Ammon's horn (tissue), 1 donor: ENCODE results near the gene PRF1.
"Not testable (repeated sequence)": the region's sequence is repeated elsewhere in the genome, so short reads cannot be mapped to it uniquely, and the experiment has no call there.

Source experiments
- DNase-seq: peaks from one replicate; pipeline ENCODE4 v3.0.0-alpha.2; 2016; ENCODE audit warnings: low spot score

Gene PRF1

DNA sequence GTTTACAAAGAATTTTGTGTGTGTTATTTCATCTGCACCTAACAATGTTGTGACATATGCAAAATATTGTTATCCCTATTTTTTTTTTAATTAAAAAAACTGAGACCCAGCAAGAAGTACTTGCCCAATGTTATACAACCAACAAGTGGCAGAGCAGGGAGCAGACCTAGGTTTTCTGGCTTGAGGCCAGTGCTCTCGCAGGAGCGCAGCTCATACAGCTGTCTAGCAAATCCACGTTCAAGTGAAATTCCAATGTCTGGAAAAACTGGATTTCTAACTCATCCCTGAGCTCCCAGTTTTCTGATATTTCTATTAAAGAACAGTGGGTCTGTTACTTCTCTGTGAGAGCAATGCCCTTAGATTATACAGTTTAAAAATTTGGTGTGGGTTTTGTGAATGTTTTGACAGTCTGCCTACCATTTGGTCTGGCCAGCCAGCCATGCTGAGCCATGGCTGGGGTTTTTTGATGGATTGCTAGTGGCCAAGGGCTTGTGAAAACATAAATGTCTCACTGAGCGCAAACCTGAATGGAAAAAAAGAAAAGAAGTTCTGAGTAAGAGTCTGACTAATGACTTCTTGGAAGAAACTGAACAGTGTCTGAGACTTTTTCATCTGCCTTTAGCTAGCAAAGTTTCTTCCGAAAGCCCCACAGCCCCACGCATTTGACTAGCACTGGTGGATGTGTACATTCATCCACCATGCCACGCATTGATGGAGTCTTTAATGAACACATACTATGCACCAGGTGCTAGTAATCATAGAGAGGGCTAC is 15.4 kb upstream of the PRF1 start:
- no peak for DNase-seq

DNA sequence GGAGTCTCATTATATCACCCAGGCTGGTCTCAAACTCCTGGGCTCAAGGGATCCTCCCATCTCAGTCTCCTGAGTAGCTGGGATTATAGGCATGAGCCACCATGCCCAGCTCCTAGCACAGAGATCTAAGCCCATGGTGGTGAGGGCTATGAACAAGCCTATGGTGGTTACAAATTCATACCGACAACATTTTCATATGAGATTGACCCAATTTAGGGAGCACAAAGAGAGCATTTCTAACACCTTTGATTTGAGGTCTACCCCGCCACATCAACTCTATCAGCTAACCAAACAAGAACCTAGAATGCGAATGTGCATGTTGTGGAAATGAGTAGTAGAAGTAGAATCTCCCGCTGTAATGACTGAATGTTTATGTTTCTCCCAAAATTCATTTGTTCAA is 14.2 kb upstream of the PRF1 start:
- no peak for DNase-seq

DNA sequence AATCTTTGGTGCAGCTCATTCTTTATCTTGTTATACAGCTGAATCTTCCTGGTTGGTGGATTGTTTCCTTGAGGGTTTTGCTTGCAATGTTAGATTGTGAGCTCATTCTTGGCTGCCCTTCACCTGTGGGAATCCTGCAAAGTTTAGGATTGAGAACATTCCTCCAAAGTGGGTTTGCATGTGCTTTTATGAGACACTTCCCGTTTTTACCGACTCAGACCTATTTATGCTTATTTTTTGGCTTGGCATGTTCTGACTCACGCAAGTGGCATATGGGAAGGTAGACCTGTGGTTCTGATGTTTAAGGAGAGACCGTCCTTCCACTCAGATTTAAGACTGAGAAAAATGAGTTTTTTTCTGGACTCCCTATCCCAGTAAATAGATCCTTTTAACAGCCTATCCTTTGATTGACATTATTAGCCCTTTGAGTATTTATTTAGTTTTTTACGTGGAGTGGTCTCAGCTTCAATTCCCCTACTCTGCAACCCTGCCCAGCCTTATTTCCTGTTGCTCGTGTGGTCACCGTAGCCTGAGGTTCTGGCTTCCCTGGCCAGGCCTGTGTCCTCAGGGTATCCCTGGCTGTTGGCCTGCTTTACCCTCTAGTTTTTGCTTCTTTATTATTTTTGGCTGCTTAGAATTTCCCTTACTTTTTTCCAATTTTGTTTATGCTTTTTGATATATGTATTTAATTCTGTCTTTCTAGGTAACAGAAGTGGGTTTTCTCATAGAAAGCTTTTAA is 13.4 kb upstream of the PRF1 start:
- DNase-seq, result no peak

DNA sequence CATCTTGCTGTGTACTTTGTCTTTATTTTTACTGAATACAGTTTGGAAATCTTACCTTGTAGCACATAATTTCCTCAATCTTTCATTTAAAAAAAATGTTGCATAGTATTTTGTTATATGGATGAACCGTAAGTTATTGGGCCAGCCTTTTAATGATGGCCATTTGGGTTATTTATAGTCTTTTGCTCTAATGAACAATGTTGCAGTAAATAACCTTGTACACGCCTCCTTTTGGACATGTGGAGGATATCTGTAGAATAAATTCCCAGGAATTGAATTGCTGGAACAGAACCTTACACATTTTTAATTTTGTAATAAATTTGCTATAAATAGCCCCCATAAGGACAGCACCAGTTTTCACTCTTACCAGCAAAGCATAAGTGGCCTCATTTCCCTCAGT is 12.7 kb upstream of the PRF1 start:
- DNase-seq, result no peak

DNA sequence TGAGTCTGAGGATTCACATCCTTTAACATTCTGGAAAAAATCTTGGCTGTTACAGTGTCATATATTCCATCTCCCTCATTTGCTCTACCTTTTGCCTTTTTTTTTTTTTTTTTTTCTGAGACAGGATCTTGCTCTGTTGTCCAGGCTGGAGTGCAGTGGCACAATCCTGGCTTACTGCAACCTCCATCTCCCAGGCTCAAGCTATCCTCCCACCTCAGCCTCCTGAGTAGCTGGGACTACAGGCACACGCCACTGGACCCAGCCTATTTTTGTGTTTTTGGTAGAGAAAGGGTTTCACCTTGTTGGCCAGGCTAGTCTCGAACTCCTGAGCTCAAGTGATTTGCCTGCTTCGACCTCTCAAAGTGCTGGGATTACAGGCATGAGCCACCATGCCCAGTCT is 11.8 kb upstream of the PRF1 start:
- DNase-seq, result not testable (repeated sequence)

DNA sequence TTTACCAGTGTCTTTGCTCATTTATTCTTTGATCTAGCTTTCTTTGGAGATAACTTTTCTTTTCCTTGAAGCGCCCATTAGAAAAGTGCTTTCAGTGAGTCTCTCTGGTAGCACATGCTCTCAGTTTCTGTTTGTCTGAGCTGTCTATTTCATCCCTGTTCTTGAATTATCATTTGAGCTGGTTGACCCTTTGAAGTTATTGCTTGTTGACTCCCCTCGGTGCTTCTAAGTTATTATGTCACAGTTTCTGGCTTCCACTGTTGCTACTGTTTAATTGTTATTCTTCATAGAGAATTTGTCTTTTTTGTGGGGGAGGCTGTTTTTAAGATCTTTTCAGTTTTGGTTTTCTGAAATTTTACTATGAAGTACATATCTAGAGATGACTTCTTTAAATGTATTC is 11.4 kb upstream of the PRF1 start:
- no peak for DNase-seq

DNA sequence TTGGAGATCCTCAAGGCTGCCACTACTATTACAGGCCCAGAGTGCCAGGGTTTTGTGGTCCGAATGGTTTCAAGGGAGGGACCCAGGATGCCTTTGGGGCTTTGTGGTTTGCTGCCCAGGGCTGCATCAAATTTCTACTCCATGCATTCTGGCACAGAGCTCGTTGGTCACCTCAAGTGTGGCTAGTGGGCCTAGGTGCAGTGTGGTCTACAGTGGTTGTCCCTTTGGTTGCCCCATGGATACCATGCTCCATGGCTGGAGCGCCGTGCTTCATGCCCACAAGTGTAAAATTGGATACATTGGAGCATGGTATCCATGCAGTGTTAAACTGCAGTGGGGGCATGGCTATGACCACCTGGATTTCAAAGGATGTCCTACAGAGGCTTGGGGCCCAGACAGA is 5.4 kb upstream of the PRF1 start:
- no peak for DNase-seq

DNA sequence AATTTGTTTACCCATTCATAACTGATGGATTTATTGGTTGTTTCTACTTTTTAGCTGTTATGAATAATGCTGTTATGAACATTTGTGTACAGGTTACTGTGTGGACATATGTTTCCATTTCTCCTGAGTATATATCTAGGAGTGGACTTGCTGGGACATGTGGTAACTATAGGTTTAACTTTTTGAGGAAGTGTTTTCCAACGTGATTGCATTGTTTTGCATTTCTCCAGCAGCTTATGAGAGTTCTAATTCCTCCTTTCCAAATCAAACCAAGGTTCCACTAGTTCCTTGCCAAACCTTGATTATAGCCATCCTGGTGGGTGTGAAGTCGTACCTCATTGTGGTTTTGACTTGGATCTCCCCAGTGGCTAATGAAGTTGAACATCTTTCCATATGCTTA is 2.6 kb upstream of the PRF1 start:
- DNase-seq, result no peak

DNA sequence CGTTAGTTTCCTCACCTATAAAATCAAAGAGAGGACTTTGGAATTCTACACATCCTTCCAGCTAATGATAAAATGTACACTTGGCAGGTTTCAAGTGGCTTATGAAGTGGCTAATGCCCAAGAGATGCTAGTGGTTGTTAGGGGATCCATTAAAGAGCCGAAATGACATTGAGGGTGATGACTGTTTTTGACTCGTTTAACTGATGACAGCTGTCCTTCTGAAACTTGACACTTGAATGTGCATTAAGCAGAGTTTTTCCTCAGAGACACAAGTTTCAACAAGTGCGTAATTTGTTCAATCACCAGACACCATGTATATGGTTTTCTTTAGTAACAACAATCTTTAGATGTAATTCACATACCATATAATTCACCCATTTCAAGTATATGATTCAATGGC is 1.6 kb upstream of the PRF1 start:
- no peak for DNase-seq

DNA sequence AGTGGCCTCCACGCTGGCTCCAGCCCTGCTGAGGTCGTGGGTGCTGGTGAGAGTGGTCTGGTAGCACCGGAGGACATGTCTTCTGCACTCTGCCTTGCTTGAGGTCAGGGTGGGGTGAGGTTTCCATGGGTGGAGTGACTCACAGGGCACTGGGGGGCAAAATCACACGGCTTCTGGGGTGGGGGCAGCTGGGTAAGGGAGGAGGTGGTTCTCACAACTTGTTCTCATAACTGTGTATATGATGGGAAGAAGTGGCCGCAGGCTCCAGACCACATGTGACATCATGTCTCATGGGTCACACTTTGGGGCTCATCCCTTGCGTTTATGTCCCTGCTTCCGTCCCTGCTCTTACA is 884 bp upstream of the PRF1 start:
- no peak for DNase-seq

DNA sequence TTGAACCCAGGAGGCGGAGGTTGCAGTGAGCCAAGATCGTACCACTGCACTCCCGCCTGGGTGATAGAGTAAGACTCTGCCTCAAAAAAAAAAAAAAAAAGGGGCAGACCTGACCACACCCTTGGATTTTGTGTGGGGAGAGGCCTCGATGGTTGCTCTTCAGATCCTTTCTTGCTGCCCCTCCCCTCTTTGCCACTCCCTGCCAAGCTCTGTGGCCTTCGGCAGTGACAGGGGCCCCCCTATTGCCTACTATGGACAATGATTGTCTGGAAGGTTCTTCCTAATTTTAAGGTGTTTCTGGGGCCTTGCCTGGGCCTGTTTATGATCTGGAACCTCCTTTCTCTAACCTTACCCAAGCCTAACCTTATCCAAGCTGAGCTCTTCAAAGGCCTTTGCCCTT is 795 bp downstream of the PRF1 start:
- no peak for DNase-seq

DNA sequence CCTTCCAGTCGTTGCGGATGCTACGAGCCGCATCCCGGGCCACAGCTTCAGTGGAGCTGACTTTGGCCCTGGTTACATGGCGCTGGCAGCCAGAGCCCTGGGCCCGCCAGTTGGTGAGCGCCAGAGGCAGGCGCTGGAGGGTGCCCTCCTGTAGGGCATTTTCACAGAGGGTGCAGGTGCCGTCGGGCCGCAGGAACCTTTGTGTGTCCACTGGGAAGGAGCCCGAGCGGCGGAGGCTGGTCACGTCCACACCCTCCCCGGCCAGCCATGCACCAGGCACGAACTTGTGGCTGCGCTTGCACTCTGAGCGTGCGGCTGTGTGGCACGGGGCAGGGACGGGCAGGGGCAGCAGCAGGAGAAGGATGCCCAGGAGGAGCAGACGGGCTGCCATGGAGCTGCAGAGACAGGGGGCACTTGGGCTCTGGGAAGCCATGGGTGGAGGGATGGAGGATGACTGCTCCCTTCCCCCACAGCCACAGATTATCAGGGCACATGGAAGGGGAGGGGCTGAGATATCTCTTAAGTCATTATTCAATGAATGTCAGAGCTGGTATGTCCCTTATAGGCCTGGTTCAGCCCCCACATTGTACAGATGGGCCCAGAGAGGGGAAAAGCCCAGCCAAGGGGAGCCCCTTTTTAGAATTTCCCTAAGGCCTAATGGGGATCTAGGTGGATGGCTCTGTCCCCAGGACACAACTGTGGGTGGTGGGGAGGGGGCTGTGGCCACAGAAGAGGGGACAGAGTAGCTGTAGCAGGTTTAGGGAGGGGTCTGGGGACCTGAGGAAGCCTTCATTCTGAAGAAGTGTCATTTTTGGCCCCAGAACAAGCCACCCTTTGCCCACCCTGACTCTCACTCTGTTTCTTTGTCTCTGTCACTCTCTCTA is 1.8 kb downstream of the PRF1 start:
- DNase-seq, result no peak

DNA sequence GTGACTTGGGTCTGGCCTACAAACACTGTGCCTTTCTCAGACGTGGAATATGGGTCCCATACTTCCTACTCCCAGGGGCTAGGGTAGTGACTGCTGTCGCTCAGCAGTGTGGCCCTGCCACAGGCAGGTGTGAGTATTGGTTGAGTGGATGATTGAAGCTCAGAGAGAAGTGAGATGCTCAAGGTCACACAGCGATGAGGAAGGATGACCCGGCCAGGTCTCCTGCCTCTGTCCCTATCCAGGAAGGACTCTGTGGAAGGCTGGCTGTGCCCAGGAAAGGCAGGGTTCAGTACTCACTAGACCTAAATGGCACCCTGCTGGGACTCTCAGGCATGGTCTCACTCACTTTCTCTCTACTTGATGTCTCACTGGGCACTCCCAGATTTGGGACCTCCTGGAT is 2.8 kb downstream of the PRF1 start:
- DNase-seq, result no peak

DNA sequence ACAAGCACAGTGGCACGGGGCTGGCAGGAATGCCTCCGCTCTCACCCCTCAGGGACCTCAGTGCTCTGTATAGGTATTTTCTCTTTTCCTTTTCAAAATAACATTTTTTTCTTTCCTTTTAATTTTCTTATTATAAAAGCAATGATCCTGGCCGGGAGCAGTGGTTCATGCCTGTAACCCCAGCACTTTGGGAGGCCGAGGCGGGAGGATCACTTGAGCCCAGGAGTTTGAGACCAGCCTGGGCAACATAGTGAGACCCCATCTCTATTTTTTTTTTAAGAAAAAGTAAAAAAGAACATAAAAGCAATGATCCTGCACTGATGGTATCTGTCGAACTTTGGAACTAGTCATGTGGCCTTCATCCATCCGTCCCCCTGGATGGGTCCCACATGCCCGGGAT is 3.2 kb downstream of the PRF1 start:
- no peak for DNase-seq

DNA sequence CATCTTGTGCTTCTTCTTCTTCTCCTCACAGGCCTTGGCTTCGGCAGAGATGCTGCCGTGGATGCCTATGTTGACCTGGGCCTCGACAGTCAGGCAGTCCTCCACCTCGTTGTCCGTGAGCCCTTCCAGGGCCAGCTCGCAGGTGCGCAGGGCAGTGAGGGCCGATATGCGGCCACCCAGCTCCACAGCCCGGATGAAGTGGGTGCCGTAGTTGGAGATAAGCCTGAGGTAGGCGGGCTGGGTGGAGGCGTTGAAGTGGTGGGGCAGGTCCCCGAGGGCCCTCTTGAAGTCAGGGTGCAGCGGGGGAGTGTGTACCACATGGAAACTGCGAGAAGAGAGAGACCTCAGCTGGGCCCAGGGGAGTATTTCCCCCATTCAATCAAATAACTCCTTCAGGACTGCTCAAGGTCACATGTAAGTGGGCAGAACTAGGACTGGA is 3.7 kb downstream of the PRF1 start:
- no peak for DNase-seq

DNA sequence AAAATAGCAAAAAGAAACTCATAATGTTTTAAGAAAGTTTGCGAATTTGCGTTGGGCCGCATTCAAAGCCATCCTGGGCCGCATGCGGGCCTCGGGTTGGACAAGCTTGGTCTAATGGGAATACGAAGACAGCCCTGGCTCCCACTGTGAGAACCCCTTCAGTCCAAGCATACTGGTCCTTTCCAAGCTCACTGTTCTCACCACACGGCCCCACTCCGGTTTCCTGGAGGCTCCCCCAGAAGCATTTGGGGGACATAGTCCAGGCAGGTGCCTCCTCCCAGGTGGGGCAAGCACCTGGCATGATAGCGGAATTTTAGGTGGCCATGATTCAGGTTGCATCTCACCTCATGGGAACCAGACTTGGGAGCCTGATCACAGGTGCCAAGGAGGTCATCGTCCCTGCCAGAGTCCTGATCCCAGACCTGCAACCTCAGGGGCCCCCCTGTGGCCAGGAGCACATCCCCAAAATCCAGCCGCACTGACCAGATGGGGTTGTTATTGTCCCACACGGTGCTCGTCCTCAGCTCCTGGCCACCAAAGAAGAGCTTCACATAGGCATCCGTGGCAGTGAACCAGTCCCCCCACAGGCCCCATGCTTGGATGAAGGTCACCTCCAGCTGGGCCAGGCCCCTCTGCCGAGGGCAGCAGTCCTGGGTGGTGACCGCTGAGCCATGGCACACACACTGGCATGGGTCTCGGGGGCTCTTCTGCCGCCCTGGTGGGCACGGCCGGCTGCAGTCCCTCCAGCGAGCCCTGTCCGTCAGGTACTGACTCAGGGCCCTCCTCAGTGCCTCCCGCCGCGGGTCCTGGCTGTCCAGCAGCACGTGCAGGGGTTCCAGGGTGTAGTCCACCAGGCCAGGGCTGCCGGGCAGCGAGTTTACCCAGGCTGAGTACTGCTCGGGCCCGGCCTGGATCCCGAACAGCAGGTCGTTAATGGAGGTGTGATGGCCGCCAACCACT is 4.4 kb downstream of the PRF1 start:
- no peak for DNase-seq

DNA sequence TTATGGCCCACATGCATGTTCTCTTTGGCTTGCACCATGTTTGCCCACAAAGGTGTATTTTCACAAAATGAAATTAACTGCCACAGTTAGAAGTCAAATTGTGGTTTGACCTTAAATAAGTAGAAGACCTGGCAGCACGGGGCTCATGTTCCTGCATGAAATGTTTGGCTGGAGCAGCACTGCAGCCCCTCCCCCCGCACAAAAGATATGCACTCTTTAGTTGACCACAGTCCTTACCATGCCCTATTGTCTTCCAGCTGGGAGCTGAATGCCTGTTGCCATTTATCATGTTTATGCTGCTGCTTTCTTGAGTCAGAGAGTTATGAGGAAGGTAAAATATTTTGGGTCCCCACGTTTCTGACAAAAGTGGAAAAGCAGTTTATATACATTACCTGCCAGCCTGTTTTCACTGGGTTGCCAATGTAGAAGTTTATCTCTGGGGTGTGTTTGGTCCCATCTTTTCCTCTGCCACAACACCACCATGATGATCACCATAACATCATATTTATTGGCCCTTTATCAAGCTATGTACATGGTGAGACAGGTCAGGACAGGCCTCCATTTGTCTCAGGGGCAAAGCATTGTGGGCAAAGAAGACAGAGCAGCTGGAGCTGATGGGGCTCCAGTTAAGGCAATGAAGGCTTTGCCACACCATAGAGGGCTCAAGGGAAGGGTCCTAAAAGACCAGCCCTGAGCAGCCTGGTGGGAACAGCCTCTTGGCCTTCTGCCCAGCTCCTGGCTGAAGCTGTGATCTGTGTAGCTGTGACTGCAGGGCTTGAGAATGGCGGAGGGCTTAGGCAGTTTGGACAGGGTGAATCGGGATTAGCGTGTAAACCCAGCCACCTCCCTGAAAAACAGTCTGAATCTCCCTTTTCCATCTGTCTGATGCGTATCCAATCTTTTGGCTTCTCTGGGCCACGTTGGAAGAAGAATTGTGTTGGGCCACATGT is 5.4 kb downstream of the PRF1 start:
- no peak for DNase-seq

DNA sequence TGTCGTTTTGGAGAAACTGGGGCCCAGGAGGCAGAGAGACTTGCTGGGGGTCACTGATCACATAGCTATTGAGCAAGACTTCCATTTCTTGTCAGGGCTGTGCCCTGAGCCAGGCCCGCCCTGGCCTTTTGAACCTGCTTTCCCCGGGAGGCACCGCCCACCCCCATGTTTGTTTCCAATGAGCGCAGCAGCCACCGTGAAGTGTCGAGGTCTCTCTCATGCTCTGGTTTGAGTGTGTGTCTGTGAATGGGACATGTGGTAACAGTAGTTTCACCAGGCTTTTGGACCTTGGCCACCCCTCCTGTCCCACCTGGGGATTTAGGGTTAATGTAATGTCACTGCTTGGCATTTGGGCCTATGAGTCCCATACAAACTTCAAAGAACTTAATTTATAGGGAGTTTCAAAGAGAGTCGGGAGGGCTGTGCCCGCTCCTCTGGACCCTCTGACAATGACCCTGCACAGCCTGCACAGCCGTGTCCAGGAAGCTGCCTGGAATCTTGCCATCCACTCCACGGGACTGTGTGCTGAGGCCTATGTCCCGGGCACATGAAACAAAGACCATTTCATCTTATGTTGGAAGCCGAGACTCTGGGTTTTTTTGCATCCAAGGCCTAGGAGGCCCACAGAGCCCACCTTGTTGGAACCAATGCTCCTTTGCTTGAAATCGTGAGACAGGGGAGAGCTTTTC is 6.3 kb downstream of the PRF1 start:
- DNase-seq, result peak; percentile 81

DNA sequence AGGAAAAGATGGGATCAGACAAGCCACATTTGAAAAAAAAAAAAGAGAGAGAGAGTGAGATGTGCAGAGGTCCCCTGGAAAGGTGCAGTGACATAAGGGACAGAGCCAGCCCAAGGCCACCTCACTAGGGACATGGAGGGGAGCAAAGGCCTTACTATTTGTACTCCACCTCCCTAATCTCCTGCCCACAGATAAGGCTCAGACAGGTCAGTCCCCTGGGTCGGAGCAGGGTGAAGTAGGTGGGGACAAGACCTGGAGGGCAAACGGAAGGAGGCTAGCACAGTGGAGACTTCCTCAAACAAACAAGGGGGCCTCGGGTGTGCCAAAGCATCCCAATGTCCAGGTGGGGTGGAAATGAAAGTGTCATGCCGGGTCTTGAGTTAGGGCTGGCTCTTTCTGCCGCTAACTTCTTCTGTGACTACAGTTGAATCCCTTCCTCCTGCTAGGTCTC is 7.0 kb downstream of the PRF1 start:
- no peak for DNase-seq

DNA sequence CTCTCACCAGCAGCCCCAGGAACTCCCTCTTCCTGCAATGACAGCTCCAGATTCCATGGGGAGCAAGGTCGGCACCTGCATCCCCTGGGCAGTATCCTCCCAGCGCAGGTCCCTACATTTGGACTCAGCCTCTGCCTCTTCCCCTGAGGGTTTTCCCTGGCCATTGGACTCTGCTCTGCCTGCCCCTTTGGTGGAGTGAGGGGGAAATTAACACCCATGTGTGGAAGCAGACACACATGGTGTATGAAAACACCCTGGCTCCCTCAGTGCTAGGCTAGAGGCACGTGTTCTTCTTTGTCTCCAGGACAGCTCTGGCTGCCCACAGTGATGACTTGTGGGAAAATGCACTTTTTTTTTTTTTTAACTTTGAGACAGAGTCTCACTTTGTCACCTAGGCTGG is 8.4 kb downstream of the PRF1 start:
- no peak for DNase-seq
